CMK (cell line): Measurements from ENCODE around the gene FBRSL1.
"Not testable (repeated sequence)": the region's sequence is repeated elsewhere in the genome, so short reads cannot be mapped to it uniquely, and the experiment has no call there.

Source experiments
- DNase-seq: peaks from one replicate; pipeline ENCODE4 v3.0.0-alpha.2; 2010; ENCODE audit warnings: low read depth

FBRSL1 gene

GRCh38 chr12:132525833-132526455 is 36.0 kb downstream of the FBRSL1 start:
- DNase-seq, result no peak

- no peak for DNase-seq
These were observed 37.4 kb downstream of the FBRSL1 start for GRCh38 chr12:132527186-132527882.

GRCh38 chr12:132527883-132528264 is 37.9 kb downstream of the FBRSL1 start:
- DNase-seq, result no peak

GRCh38 chr12:132528564-132529106 is 38.7 kb downstream of the FBRSL1 start:
- no peak for DNase-seq

GRCh38 chr12:132529156-132529839 is 39.3 kb downstream of the FBRSL1 start:
- no peak for DNase-seq

- no peak for DNase-seq
These were observed 40.0 kb downstream of the FBRSL1 start for GRCh38 chr12:132529906-132530305.

- no peak for DNase-seq
These were observed 40.5 kb downstream of the FBRSL1 start for GRCh38 chr12:132530447-132530846.

- DNase-seq, result no peak
These were observed 40.9 kb downstream of the FBRSL1 start for GRCh38 chr12:132530851-132531250.

GRCh38 chr12:132532711-132533583 is 43.0 kb downstream of the FBRSL1 start:
- not testable (repeated sequence) for DNase-seq

- no peak for DNase-seq
These were observed 43.6 kb downstream of the FBRSL1 start for GRCh38 chr12:132533584-132533958.

- no peak for DNase-seq
These were observed 44.1 kb downstream of the FBRSL1 start for GRCh38 chr12:132534076-132534475.

- no peak for DNase-seq
These were observed 45.1 kb downstream of the FBRSL1 start for GRCh38 chr12:132535019-132535418.

- DNase-seq, result no peak
These were observed 46.3 kb downstream of the FBRSL1 start for GRCh38 chr12:132536102-132536876.

GRCh38 chr12:132537049-132537448 is 47.1 kb downstream of the FBRSL1 start:
- DNase-seq, result no peak

- DNase-seq, result no peak
These were observed 48.1 kb downstream of the FBRSL1 start for GRCh38 chr12:132537836-132538662.

- no peak for DNase-seq
These were observed 48.7 kb downstream of the FBRSL1 start for GRCh38 chr12:132538663-132538990.

- no peak for DNase-seq
These were observed 49.2 kb downstream of the FBRSL1 start for GRCh38 chr12:132539016-132539773.

- DNase-seq, result no peak
These were observed 50.5 kb downstream of the FBRSL1 start for GRCh38 chr12:132540436-132540835.

GRCh38 chr12:132541200-132541599 is 51.2 kb downstream of the FBRSL1 start:
- DNase-seq, result no peak

GRCh38 chr12:132541996-132542395 is 52.0 kb downstream of the FBRSL1 start:
- no peak for DNase-seq
